Smooth muscle cell (in vitro differentiated cells): ENCODE results near the gene PCDHGA2. TPM values are rescaled to one million over a fixed set of nuclear protein-coding genes. Genes with fewer than 3 reads are reported as not detected.
"Not testable (repeated sequence)": the region's sequence is repeated elsewhere in the genome, so short reads cannot be mapped to it uniquely, and the experiment has no call there.

Experiments used
- DNase-seq: peaks from one replicate; lab custom pipeline; 2025; ENCODE audit not compliant: unreplicated experiment; lab: John Stamatoyannopoulos, UW
- H2AFZ ChIP-seq: fragments of 200-600 bp; sonication (generic); 2 replicates; pipeline ENCODE4 v1.6.0; 2016; ENCODE audit warnings: antibody characterized with exemption, low read depth, mild to moderate bottlenecking
- H3F3A ChIP-seq: fragments of 200-600 bp; sonication (generic); 2 replicates; pipeline ENCODE4 v1.6.0; 2017; ENCODE audit warnings: antibody characterized with exemption, low read depth
- H3K27ac ChIP-seq: fragments of 200-600 bp; sonication (generic); 2 replicates; pipeline ENCODE4 v1.5.1; 2016; ENCODE audit warnings: low read depth, mild to moderate bottlenecking
- H3K27me3 ChIP-seq: fragments of 200-600 bp; sonication (generic); 2 replicates; pipeline ENCODE4 v1.6.1; 2016; ENCODE audit warnings: low read depth, mild to moderate bottlenecking
- H3K36me3 ChIP-seq: fragments of 200-600 bp; sonication (generic); 2 replicates; pipeline ENCODE4 v1.5.1; 2016; ENCODE audit warnings: low read depth
- H3K4me1 ChIP-seq: fragments of 200-600 bp; sonication (generic); 2 replicates; pipeline ENCODE4 v1.5.1; 2016; ENCODE audit warnings: low read depth
- H3K4me2 ChIP-seq: fragments of 200-600 bp; sonication (generic); 2 replicates; pipeline ENCODE4 v1.6.0; 2016; ENCODE audit warnings: mild to moderate bottlenecking
- H3K4me3 ChIP-seq: fragments of 200-600 bp; sonication (generic); 2 replicates; pipeline ENCODE4 v1.5.1; 2016; ENCODE audit warnings: mild to moderate bottlenecking
- H3K79me2 ChIP-seq: fragments of 200-600 bp; sonication (generic); 2 replicates; pipeline ENCODE4 v1.6.0; 2016; ENCODE audit warnings: low read depth, mild to moderate bottlenecking
- H3K9ac ChIP-seq: fragments of 200-600 bp; sonication (generic); 2 replicates; pipeline ENCODE4 v1.6.0; 2016; ENCODE audit warnings: low read depth
- H3K9me3 ChIP-seq: fragments of 200-600 bp; sonication (generic); replicated peaks from 2 replicates; pipeline ENCODE4 v1.5.1; 2016; ENCODE audit warnings: low read depth
- H4K20me1 ChIP-seq: fragments of 200-600 bp; sonication (generic); 2 replicates; pipeline ENCODE4 v1.6.0; 2016; ENCODE audit warnings: low read depth
- CTCF ChIP-seq: fragments of 200-600 bp; sonication (generic); IDR thresholded peaks from 2 replicates; pipeline ENCODE4 v1.5.1; 2017; ENCODE audit warnings: borderline replicate concordance, mild to moderate bottlenecking, antibody characterized with exemption; ENCODE audit not compliant: insufficient read depth, poor library complexity, severe bottlenecking
- WGBS: methylation state at CpG from one replicate; pipeline ENCODE4 v1.1.7; 2016; ENCODE audit warnings: low lambda C conversion rate; 5-methylcytosine and 5-hydroxymethylcytosine counted together
- polyA plus RNA-seq: library from polyadenylated mRNA; unstranded; fragments of >200 nt; fragmentation: Nextera tagmentation; extraction: Ambion mirVana; gene quantifications from 2 replicates; pipeline ENCODE4 v1.2.1, GENCODE V29; 2016
- total RNA-seq: library from RNA; depleted of rRNA; stranded (reverse); fragments of >200 nt; gene quantifications from 2 replicates; pipeline ENCODE4 v1.2.3, GENCODE V29; 2014

Gene PCDHGA2
- total and polyA plus RNA-seq, 2 experiments from 2014 or later, result 0.04 TPM; not detected in 1

DNA sequence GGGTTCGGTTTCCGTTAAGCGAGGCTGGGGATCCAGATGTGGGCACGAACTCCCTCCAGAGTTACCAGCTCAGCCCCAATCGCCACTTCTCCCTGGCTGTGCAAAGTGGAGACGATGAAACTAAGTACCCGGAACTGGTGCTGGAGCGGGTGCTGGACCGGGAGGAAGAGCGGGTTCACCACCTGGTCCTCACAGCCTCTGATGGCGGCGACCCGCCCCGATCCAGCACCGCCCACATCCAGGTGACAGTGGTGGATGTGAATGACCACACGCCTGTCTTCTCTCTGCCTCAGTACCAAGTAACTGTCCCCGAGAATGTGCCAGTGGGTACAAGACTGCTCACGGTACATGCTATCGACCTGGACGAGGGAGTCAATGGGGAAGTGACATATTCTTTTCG, 44.8 kb downstream of the PCDHGA2 start:
- H3K4me1 ChIP-seq, result no peaks in the 10 kb centered on the region
- no peaks in the 10 kb centered on the region for H4K20me1 ChIP-seq
- no peak overlapping the region for H3K4me2 ChIP-seq
- H3K9me3 ChIP-seq, result peaks cover 2% of the 10 kb centered on the region
- no peak overlapping the region for H2AFZ ChIP-seq
- DNase-seq, result no peak
- H3K27me3 ChIP-seq, result no peaks in the 10 kb centered on the region
- H3K36me3 ChIP-seq, result no peaks in the 10 kb centered on the region
- TF ChIP-seq CTCF, result no peak
- H3K9ac ChIP-seq, result no peak overlapping the region
- WGBS, result 95% methylated on average over 21 of the region's 21 CpGs
- H3K27ac ChIP-seq, result no peak overlapping the region
- H3K79me2 ChIP-seq, result no peaks in the 10 kb centered on the region
- no peak overlapping the region for H3K4me3 ChIP-seq
- no peaks in the 10 kb centered on the region for H3F3A ChIP-seq

DNA sequence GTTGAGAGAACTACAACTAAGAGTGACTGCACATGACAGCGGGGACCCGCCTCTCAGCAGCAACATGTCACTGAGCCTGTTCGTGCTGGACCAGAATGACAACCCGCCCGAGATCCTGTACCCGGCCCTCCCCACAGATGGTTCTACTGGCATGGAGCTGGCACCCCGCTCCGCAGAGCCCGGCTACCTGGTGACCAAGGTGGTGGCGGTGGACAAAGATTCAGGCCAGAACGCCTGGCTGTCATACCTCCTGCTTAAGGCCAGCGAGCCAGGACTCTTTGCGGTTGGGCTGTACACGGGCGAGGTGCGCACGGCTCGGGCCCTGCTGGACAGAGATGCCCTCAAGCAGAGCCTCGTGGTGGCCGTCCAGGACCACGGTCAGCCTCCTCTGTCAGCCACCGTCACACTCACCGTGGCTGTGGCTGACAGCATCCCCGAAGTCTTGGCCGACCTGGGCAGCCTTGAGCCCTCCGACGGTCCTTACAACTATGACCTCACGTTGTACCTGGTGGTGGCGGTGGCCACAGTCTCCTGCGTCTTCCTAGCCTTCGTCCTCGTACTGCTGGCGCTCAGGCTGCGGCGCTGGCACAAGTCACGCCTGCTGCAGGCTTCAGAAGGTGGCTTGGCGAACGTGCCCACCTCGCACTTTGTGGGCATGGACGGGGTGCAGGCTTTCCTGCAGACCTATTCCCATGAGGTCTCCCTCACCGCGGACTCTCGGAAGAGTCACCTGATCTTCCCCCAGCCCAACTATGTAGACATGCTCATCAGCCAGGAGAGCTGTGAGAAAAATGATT, 46.1 kb downstream of the PCDHGA2 start:
- no peaks in the 10 kb centered on the region for H4K20me1 ChIP-seq
- no peak overlapping the region for H3K9ac ChIP-seq
- no peak overlapping the region for H2AFZ ChIP-seq
- H3F3A ChIP-seq, result no peaks in the 10 kb centered on the region
- no peak overlapping the region for H3K4me2 ChIP-seq
- no peak for TF ChIP-seq CTCF
- no peaks in the 10 kb centered on the region for H3K36me3 ChIP-seq
- no peak overlapping the region for H3K4me3 ChIP-seq
- peaks cover 8% of the 10 kb centered on the region for H3K9me3 ChIP-seq
- no peaks in the 10 kb centered on the region for H3K27me3 ChIP-seq
- WGBS, result 95% methylated on average over 43 of the region's 43 CpGs
- DNase-seq, result no peak
- no peak overlapping the region for H3K27ac ChIP-seq
- no peaks in the 10 kb centered on the region for H3K4me1 ChIP-seq
- no peaks in the 10 kb centered on the region for H3K79me2 ChIP-seq

DNA sequence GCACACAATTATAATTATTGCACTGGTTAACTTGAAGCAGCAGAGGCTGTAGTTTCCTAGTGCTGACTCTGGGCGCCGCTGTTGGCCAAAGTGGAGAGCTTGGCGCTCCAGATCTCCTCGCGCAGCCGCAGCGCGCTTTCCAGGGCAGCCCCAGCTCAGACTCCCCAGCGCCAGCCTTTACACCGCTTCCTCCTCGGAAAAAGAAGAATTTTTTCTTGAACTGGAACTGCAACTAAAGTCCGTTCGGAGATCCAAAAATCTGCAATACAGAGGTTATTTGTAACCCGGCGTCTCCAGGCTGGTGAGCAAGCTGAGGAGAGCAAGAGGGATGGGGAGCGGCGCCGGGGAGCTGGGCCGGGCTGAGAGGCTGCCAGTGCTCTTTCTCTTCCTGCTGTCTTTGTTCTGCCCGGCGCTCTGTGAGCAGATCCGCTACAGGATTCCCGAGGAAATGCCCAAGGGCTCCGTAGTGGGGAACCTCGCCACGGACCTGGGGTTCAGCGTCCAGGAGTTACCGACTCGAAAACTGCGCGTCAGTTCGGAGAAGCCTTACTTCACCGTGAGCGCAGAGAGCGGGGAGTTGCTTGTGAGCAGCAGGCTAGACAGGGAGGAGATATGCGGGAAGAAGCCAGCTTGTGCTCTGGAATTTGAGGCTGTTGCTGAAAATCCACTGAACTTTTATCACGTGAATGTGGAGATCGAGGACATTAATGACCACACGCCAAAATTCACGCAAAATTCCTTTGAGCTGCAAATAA, 49.2 kb downstream of the PCDHGA2 start, which contains the start of gene PCDHGB4:
PCDHGB4 (plus strand) TSS at position 142 of the 755 bp plus-strand sequence; CDS start at position 329, 187 bp downstream.
- Histone ChIP-seq H3K4me3 (peak within 1 kb of the TSS; percentile 67), H3K36me3 (peaks cover 29% of the 10 kb centered on the region), H3K4me2 (peak within 1 kb of the TSS; percentile 82), H3K79me2 (peaks cover 11% of the 10 kb centered on the region), H2AFZ (peak within 1 kb of the TSS; percentile 87), H3K9me3 (peaks cover 39% of the 10 kb centered on the region)
- not testable (repeated sequence) for H3K9ac ChIP-seq, H3K27me3 ChIP-seq, H3K27ac ChIP-seq, H3F3A ChIP-seq, H4K20me1 ChIP-seq, DNase-seq, H3K4me1 ChIP-seq
- TF ChIP-seq CTCF, result peak; percentile 71
- WGBS, result 22% methylated on average over 22 of the region's 40 CpGs
